ENCODE data around the gene SNURF. TPM values are rescaled to one million over a fixed set of nuclear protein-coding genes. Genes with fewer than 3 reads are reported as not detected.
"Not testable (repeated sequence)": the region's sequence is repeated elsewhere in the genome, so short reads cannot be mapped to it uniquely, and the experiment has no call there.

SNURF gene
- polyA plus RNA-seq, 4 donors = 3.1 to 17.6 TPM; not detected in 2

- peaks cover 0 to 19% of the 10 kb centered on the region in 2 donors for H3K9me3 ChIP-seq (ENCODE audit: control insufficient read depth in 2 of 2, insufficient read depth in 1 of 2, low read depth in 1 of 2, low read length in 1 of 2)
- peaks cover 2 to 21% (median 5%) of the 10 kb centered on the region in 3 donors for H3K36me3 ChIP-seq (ENCODE audit: control insufficient read depth in 3 of 3, insufficient read depth in 2 of 3, low read depth in 1 of 3, low read length in 3 of 3)
- DNase-seq; H3K27me3 ChIP-seq (ENCODE audit: control insufficient read depth in 3 of 3, insufficient read depth in 3 of 3, low read length in 3 of 3); H3K4me3 ChIP-seq (ENCODE audit: low read depth in 1 of 3, low read length in 3 of 3); FAIRE-seq; H3K4me1 ChIP-seq (ENCODE audit: control insufficient read depth in 3 of 3, insufficient read depth in 2 of 3, low read depth in 1 of 3, low read length in 2 of 3); H3K27ac ChIP-seq (ENCODE audit: low read depth in 1 of 3, low read length in 2 of 3): not testable (repeated sequence)
- WGBS, 3 donors = 91 to 94% (median 92%) methylated on average over 5 of the region's 5 CpGs
These were observed 17.9 kb downstream of the SNURF start for GRCh38 chr15:24972707-24973106.

GRCh38 chr15:24976932-24977331 is 22.1 kb downstream of the SNURF start:
- WGBS, 3 donors = 82 to 93% (median 86%) methylated on average over 3 of the region's 3 CpGs
- Histone ChIP-seq H3K36me3 (ENCODE audit: control insufficient read depth in 3 of 3, insufficient read depth in 2 of 3, low read depth in 1 of 3, low read length in 3 of 3) (peaks cover 8 to 17% (median 14%) of the 10 kb centered on the region in 3 donors), H3K27me3 (ENCODE audit: control insufficient read depth in 3 of 3, insufficient read depth in 3 of 3, low read length in 3 of 3) (no peaks in the 10 kb centered on the region), H3K4me3 (ENCODE audit: low read depth in 1 of 3, low read length in 3 of 3) (no peak overlapping the region), H3K4me1 (ENCODE audit: control insufficient read depth in 3 of 3, insufficient read depth in 2 of 3, low read depth in 1 of 3, low read length in 2 of 3) (no peaks in the 10 kb centered on the region), H3K9me3 (ENCODE audit: control insufficient read depth in 2 of 2, insufficient read depth in 1 of 2, low read depth in 1 of 2, low read length in 1 of 2) (peaks cover 1 to 20% of the 10 kb centered on the region in 2 donors), H3K27ac (ENCODE audit: low read depth in 1 of 3, low read length in 2 of 3) (no peak overlapping the region)
- FAIRE-seq (no peak), DNase-seq (no peak)

DNA sequence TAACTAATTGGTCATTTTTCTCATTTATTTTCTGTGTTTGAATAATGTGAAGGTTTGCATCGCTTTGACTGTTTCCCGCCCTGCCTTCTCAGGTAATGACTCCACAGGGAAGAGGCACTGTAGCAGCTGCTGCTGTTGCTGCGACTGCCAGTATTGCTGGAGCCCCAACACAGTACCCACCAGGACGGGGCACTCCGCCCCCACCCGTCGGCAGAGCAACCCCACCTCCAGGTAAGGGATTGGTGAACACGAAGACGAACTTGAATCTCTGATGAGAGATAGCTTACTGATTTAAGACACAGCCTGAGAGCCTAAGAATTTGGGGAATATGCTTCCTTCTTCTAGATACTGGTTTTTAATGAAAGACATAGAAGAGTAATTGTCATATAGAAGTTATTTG is 22.9 kb downstream of the SNURF start:
- 90 to 96% (median 93%) methylated on average over 9 of the region's 9 CpGs for WGBS, 3 donors
- H3K4me3 ChIP-seq (ENCODE audit: low read depth in 1 of 3, low read length in 3 of 3) = no peak overlapping the region
- no peak for FAIRE-seq
- H3K9me3 ChIP-seq (ENCODE audit: control insufficient read depth in 2 of 2, insufficient read depth in 1 of 2, low read depth in 1 of 2, low read length in 1 of 2) = peaks cover 1 to 21% of the 10 kb centered on the region in 2 donors
- no peaks in the 10 kb centered on the region for H3K4me1 ChIP-seq (ENCODE audit: control insufficient read depth in 3 of 3, insufficient read depth in 2 of 3, low read depth in 1 of 3, low read length in 2 of 3)
- H3K27ac ChIP-seq (ENCODE audit: low read depth in 1 of 3, low read length in 2 of 3) = no peak overlapping the region
- H3K36me3 ChIP-seq (ENCODE audit: control insufficient read depth in 3 of 3, insufficient read depth in 2 of 3, low read depth in 1 of 3, low read length in 3 of 3) = peaks cover 8 to 16% (median 15%) of the 10 kb centered on the region in 3 donors
- no peak for DNase-seq
- no peaks in the 10 kb centered on the region for H3K27me3 ChIP-seq (ENCODE audit: control insufficient read depth in 3 of 3, insufficient read depth in 3 of 3, low read length in 3 of 3)

DNA sequence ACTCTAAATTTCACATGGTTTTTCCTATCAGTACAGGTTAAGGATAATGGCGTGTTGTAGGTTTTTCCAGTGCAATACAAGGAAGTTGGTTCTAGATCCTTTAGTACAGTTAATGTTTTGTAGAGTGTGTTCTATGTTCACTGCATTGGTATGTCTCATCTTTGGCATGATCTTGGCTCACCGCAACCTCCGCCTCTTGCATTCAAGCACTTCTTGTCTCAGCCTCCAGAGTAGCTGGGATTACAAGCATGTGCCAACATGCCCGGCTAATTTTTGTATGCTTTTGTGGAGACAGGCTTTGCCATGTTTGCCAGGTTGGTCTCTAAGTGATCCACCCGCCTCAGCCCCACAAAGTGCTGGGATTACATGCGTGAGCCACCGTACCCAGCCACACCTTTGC is 30.4 kb downstream of the SNURF start:
- Histone ChIP-seq H3K9me3 (ENCODE audit: control insufficient read depth in 2 of 2, insufficient read depth in 1 of 2, low read depth in 1 of 2, low read length in 1 of 2) (peaks cover 0 to 16% of the 10 kb centered on the region in 2 donors), H3K27me3 (ENCODE audit: control insufficient read depth in 3 of 3, insufficient read depth in 3 of 3, low read length in 3 of 3) (no peaks in the 10 kb centered on the region), H3K27ac (ENCODE audit: low read depth in 1 of 3, low read length in 2 of 3) (no peak overlapping the region), H3K4me3 (ENCODE audit: low read depth in 1 of 3, low read length in 3 of 3) (no peak overlapping the region), H3K4me1 (ENCODE audit: control insufficient read depth in 3 of 3, insufficient read depth in 2 of 3, low read depth in 1 of 3, low read length in 2 of 3) (no peaks in the 10 kb centered on the region), H3K36me3 (ENCODE audit: control insufficient read depth in 3 of 3, insufficient read depth in 2 of 3, low read depth in 1 of 3, low read length in 3 of 3) (peaks cover 0 to 11% (median 5%) of the 10 kb centered on the region in 3 donors)
- FAIRE-seq = no peak
- WGBS, 3 donors = 87 to 95% (median 91%) methylated on average over 7 of the region's 7 CpGs
- no peak for DNase-seq

DNA sequence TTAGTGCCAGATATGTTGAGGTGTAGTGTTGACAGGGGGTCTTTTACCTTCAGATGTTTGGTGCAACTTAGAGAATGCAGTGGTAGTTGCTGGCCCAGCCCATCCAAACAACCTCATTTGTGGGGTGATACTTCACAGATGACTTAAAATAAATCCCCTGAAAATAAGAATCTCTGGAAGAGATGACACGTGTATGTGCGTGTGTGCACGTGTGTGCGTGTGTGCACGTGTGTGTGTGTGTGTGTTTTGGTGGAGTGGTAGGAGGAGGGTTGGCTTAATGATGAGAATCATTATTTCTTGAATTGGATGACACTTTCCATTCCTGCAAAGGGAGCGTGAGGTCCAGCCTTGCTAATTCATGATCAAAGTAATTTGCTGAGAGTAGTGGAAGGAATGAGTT is 31.9 kb downstream of the SNURF start:
- WGBS, 3 donors = 87 to 94% (median 89%) methylated on average over 6 of the region's 6 CpGs
- Histone ChIP-seq H3K4me1 (ENCODE audit: control insufficient read depth in 3 of 3, insufficient read depth in 2 of 3, low read depth in 1 of 3, low read length in 2 of 3) (no peaks in the 10 kb centered on the region), H3K36me3 (ENCODE audit: control insufficient read depth in 3 of 3, insufficient read depth in 2 of 3, low read depth in 1 of 3, low read length in 3 of 3) (peaks cover 0 to 11% (median 5%) of the 10 kb centered on the region in 3 donors), H3K27ac (ENCODE audit: low read depth in 1 of 3, low read length in 2 of 3) (no peak overlapping the region), H3K4me3 (ENCODE audit: low read depth in 1 of 3, low read length in 3 of 3) (no peak overlapping the region), H3K27me3 (ENCODE audit: control insufficient read depth in 3 of 3, insufficient read depth in 3 of 3, low read length in 3 of 3) (no peaks in the 10 kb centered on the region), H3K9me3 (ENCODE audit: control insufficient read depth in 2 of 2, insufficient read depth in 1 of 2, low read depth in 1 of 2, low read length in 1 of 2) (peaks cover 0 to 19% of the 10 kb centered on the region in 2 donors)
- no peak for DNase-seq
- FAIRE-seq = no peak

Other genes with a start within 250 kb of the SNURF start
- 10 to 100 TPM; 32.7 to 75.4 (median 58.8) TPM for gene SNRPN, start within 50 bp of the SNURF start, polyA plus RNA-seq

Data from small intestine (tissue), 7 donors.